ENCODE data around the gene ADCY3. TPM values are rescaled to one million over a fixed set of nuclear protein-coding genes. Genes with fewer than 3 reads are reported as not detected.
A peak's percentile ranks its signal among the peaks of the same experiment; 100 is the strongest.

ADCY3 gene
- total and polyA plus RNA-seq, 2 of the 13 experiments (the other 11 are each of a cell fraction or from before 2014, with no cell fraction given) = 0.11 to 0.61 TPM

DNA sequence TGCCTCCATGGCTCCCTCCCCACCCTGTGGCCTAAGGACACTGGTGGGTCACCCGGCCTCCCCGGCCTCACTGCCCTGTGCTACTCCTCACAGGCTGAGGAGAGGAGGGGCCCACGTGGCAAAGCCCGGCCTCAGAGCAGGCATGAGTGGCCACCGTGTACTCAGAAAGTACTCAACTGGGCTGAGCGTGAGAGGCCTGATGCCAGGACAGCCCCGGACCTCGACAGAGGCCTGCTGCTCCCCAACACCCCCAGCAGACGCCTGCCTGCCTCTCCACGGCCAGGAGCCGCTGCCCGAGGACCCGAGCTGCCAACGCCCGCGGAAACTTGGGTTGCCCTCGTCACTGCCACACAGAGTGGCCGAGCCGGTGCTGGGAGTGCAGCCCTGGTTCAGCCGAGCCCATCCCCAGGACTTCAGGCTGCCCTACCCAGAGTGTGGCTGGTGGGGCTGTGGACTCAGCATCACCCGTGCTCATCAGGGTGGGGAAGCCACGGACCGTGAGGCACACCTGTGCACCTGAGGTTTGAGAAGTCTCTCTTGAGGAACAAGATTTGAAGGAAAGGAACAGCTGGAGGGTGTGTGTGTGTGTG is 67.5 kb downstream of the ADCY3 start:
- H4K20me1 ChIP-seq (ENCODE audit: insufficient read depth, low read length) = no peaks in the 10 kb centered on the region
- intact Hi-C loops (cut with micrococcal nuclease; ENCODE audit: unreplicated experiment) (no loop called here), in situ Hi-C loops (cut with HindIII; ENCODE audit: extremely low pct_ligation_motif_present, low pct_unique_long_range_greater_than_20kb) (no loop called here)
- H3K36me3 ChIP-seq (replicated peaks in 1 of 2; ENCODE audit: control insufficient read depth in 1 of 2, insufficient read depth in 2 of 2, low read length in 2 of 2) = no peaks in the 10 kb centered on the region
- no peak for FAIRE-seq
- H3K4me3 ChIP-seq (replicated peaks in 1 of 3; ENCODE audit: insufficient read depth in 1 of 3, low read depth in 2 of 3, low read length in 3 of 3) = no peak overlapping the region
- POLR2A ChIA-PET = no interaction called here
- WGBS (ENCODE audit: low lambda C conversion rate) = 24% methylated on average over 12 of the region's 23 CpGs
- peaks cover 8% of the 10 kb centered on the region; the same call in 1 of the 2 replicates for H3K9me3 ChIP-seq (ENCODE audit: low read length)
- H3K4me1 ChIP-seq (ENCODE audit: insufficient read depth, low read length) = no peaks in the 10 kb centered on the region
- BruUV-seq (replicated peaks) = no TSS peak
- H3K9ac ChIP-seq (ENCODE audit: insufficient read depth, low read depth, low read length) = no peak overlapping the region
- CTCF ChIA-PET (ENCODE audit: low intra/inter-chr PET ratio, low total read pairs) = no interaction called here
- H2AFZ ChIP-seq (ENCODE audit: low read length) = no peak overlapping the region
- no peak overlapping the region for H3K4me2 ChIP-seq (ENCODE audit: low read depth, low read length)
- peak; percentile 16; the same call in 2 of the 3 replicates for ATAC-seq
- no peak for DNase-seq (ENCODE audit: low spot score)
- peaks cover 5 to 43% of the 10 kb centered on the region in 2 experiments; a peak in 4 of 5 replicates for H3K27me3 ChIP-seq (ENCODE audit: control insufficient read depth in 1 of 2, insufficient read depth in 2 of 2, low read length in 2 of 2)
- no peak for TF ChIP-seq ZNF430 (CRISPR knock-in tag; IDR thresholded peaks at IDR 0.05)
- TF ChIP-seq BRD4 (CRISPR knock-in tag; IDR thresholded peaks at IDR 0.05) = no peak
- TF ChIP-seq ZNF280D (CRISPR knock-in tag; IDR thresholded peaks at IDR 0.05) = no peak
- TF ChIP-seq, protein P1, sequence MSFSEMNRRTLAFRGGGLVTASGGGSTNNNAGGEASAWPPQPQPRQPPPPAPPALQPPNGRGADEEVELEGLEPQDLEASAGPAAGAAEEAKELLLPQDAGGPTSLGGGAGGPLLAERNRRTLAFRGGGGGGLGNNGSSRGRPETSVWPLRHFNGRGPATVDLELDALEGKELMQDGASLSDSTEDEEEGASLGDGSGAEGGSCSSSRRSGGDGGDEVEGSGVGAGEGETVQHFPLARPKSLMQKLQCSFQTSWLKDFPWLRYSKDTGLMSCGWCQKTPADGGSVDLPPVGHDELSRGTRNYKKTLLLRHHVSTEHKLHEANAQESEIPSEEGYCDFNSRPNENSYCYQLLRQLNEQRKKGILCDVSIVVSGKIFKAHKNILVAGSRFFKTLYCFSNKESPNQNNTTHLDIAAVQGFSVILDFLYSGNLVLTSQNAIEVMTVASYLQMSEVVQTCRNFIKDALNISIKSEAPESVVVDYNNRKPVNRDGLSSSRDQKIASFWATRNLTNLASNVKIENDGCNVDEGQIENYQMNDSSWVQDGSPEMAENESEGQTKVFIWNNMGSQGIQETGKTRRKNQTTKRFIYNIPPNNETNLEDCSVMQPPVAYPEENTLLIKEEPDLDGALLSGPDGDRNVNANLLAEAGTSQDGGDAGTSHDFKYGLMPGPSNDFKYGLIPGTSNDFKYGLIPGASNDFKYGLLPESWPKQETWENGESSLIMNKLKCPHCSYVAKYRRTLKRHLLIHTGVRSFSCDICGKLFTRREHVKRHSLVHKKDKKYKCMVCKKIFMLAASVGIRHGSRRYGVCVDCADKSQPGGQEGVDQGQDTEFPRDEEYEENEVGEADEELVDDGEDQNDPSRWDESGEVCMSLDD (CRISPR knock-in tag; IDR thresholded peaks at IDR 0.05; ENCODE audit: borderline replicate concordance) = no peak
- no peak for TF ChIP-seq EZH2 (conservative IDR thresholded peaks at IDR 0.05; ENCODE audit: low read depth, low read length)
- no peak for TF ChIP-seq SMAD3 (CRISPR knock-in tag; IDR thresholded peaks at IDR 0.05)
- TF ChIP-seq ZNF224 (CRISPR knock-in tag; IDR thresholded peaks at IDR 0.05) = no peak
- no peak for TF ChIP-seq ZNF124 (CRISPR knock-in tag; IDR thresholded peaks at IDR 0.05)
- TF ChIP-seq HOXA7 (CRISPR knock-in tag; IDR thresholded peaks at IDR 0.05) = no peak
- no peak for TF ChIP-seq DNMT3B (CRISPR knock-in tag; conservative IDR thresholded peaks at IDR 0.05)
- no peak for TF ChIP-seq PBX3 (CRISPR knock-in tag; IDR thresholded peaks at IDR 0.05; ENCODE audit: borderline replicate concordance)
- no peaks in the 10 kb centered on the region for H3K79me2 ChIP-seq (ENCODE audit: insufficient read depth, low read length)
- H3K27ac ChIP-seq (ENCODE audit: extremely low read length, insufficient read depth, low read length) = no peak overlapping the region

All from HepG2 (cell line).